Mesendoderm (in vitro differentiated cells): ENCODE measurements around the gene BRD7.

ENCODE experiments used
- DNase-seq: peaks from one replicate; pipeline ENCODE4 v3.0.0; 2013
- H2AK5ac ChIP-seq: 2 replicates; pipeline ENCODE4 v1.6.1; 2013; ENCODE audit warnings: low read length, inconsistent platforms
- H2BK120ac ChIP-seq: 2 replicates; pipeline ENCODE4 v1.6.1; 2013; ENCODE audit warnings: low read depth, mild to moderate bottlenecking, low read length, moderate library complexity, mixed read lengths
- H2BK15ac ChIP-seq: replicated peaks from 2 replicates; pipeline ENCODE4 v1.6.1; 2013; ENCODE audit warnings: low read depth, mild to moderate bottlenecking, moderate library complexity
- H2BK5ac ChIP-seq: 2 replicates; pipeline ENCODE4 v1.6.1; 2013; ENCODE audit warnings: low read length, inconsistent platforms
- H3K18ac ChIP-seq: 2 replicates; pipeline ENCODE4 v1.6.1; 2013; ENCODE audit warnings: mild to moderate bottlenecking, low read length, mixed read lengths
- H3K23ac ChIP-seq: one replicate; pipeline ENCODE4 v1.6.1; 2013; ENCODE audit warnings: low read length
- H3K27ac ChIP-seq: 2 replicates; pipeline ENCODE4 v1.5.1; 2013; ENCODE audit warnings: low read depth, mild to moderate bottlenecking, inconsistent platforms, low read length, moderate library complexity
- H3K27me3 ChIP-seq: 2 replicates; pipeline ENCODE4 v1.6.1; 2013; ENCODE audit warnings: low read length, control low read depth, mild to moderate bottlenecking, inconsistent platforms; ENCODE audit not compliant: insufficient read depth, poor library complexity
- H3K36me3 ChIP-seq: 2 replicates; pipeline ENCODE4 v1.6.1; 2013; ENCODE audit warnings: low read length, inconsistent platforms; ENCODE audit not compliant: control insufficient read depth, insufficient read depth
- H3K4ac ChIP-seq: one replicate; pipeline ENCODE4 v1.6.1; 2013; ENCODE audit warnings: low read depth, mild to moderate bottlenecking, low read length, moderate library complexity
- H3K4me1 ChIP-seq: 2 replicates; pipeline ENCODE4 v1.6.1; 2013; ENCODE audit warnings: low read depth, low read length, inconsistent platforms; ENCODE audit not compliant: control insufficient read depth
- H3K4me2 ChIP-seq: 2 replicates; pipeline ENCODE4 v1.6.1; 2013; ENCODE audit warnings: low read length
- H3K4me3 ChIP-seq: 2 replicates; pipeline ENCODE4 v1.5.1; 2013; ENCODE audit warnings: mild to moderate bottlenecking, low read length
- H3K56ac ChIP-seq: one replicate; pipeline ENCODE4 v1.6.1; 2013; ENCODE audit warnings: low read length
- H3K79me1 ChIP-seq: 2 replicates; pipeline ENCODE4 v1.6.1; 2013; ENCODE audit warnings: low read length, inconsistent platforms
- H3K79me2 ChIP-seq: 2 replicates; pipeline ENCODE4 v1.6.1; 2013; ENCODE audit warnings: mild to moderate bottlenecking, low read length; ENCODE audit not compliant: control insufficient read depth, insufficient read depth
- H3K9ac ChIP-seq: 2 replicates; pipeline ENCODE4 v1.6.1; 2013; ENCODE audit warnings: low read length, inconsistent platforms
- H4K5ac ChIP-seq: one replicate; pipeline ENCODE4 v1.6.1; 2013; ENCODE audit warnings: low read length
- H4K8ac ChIP-seq: one replicate; pipeline ENCODE4 v1.6.1; 2013; ENCODE audit warnings: low read depth, mild to moderate bottlenecking, control low read depth, low read length, moderate library complexity
- WGBS: extraction: QIAGEN DNeasy Blood & Tissue Kit; methylation state at CpG from one replicate; pipeline ENCODE4 v1.1.7; 2013; ENCODE audit warnings: low lambda C conversion rate, missing lambda C conversion rate; ENCODE audit not compliant: insufficient coverage; ENCODE audit errors: extremely low coverage; 5-methylcytosine and 5-hydroxymethylcytosine counted together

Gene BRD7

GRCh38 chr16:50399411-50399810 lies 30.6 kb upstream of the BRD7 start:
- H3K27me3 ChIP-seq, result no peaks in the 10 kb centered on the region
- no peak overlapping the region for H2BK15ac ChIP-seq
- no peak overlapping the region for H4K8ac ChIP-seq
- no peak overlapping the region for H3K4ac ChIP-seq
- H3K36me3 ChIP-seq, result no peaks in the 10 kb centered on the region
- H3K23ac ChIP-seq, result no peak overlapping the region
- H3K18ac ChIP-seq, result no peak overlapping the region
- H3K4me1 ChIP-seq, result no peaks in the 10 kb centered on the region
- H3K9ac ChIP-seq, result no peak overlapping the region
- H3K4me2 ChIP-seq, result no peak overlapping the region
- H4K5ac ChIP-seq, result no peak overlapping the region
- no peak overlapping the region for H3K56ac ChIP-seq
- no peak for DNase-seq
- H3K79me2 ChIP-seq, result no peaks in the 10 kb centered on the region
- no peak overlapping the region for H3K27ac ChIP-seq
- H3K4me3 ChIP-seq, result no peak overlapping the region
- H2AK5ac ChIP-seq, result no peak overlapping the region
- H2BK5ac ChIP-seq, result no peak overlapping the region
- H3K79me1 ChIP-seq, result no peaks in the 10 kb centered on the region
- WGBS, result no CpG with 5 or more reads among the region's 3 CpGs
- no peak overlapping the region for H2BK120ac ChIP-seq

- no CpG with 5 or more reads among the region's 5 CpGs for WGBS
- no peak overlapping the region for H3K9ac ChIP-seq
- H2BK15ac ChIP-seq, result no peak overlapping the region
These were observed 29.5 kb upstream of the BRD7 start for GRCh38 chr16:50398336-50398735.

GRCh38 chr16:50396761-50397535 lies 28.2 kb upstream of the BRD7 start:
- peak; percentile 84 for DNase-seq
- no peak overlapping the region for H3K18ac ChIP-seq
- no peaks in the 10 kb centered on the region for H3K4me1 ChIP-seq
- no peak overlapping the region for H3K56ac ChIP-seq
- no peaks in the 10 kb centered on the region for H3K36me3 ChIP-seq
- H3K4ac ChIP-seq, result no peak overlapping the region
- no peaks in the 10 kb centered on the region for H3K27me3 ChIP-seq
- H3K27ac ChIP-seq, result no peak overlapping the region
- no peak overlapping the region for H2AK5ac ChIP-seq
- H4K5ac ChIP-seq, result no peak overlapping the region
- no peak overlapping the region for H3K23ac ChIP-seq
- no peaks in the 10 kb centered on the region for H3K79me2 ChIP-seq
- no peak overlapping the region for H3K4me2 ChIP-seq
- WGBS, result no CpG with 5 or more reads among the region's 8 CpGs
- no peak overlapping the region for H4K8ac ChIP-seq
- no peak overlapping the region for H2BK120ac ChIP-seq
- H2BK5ac ChIP-seq, result no peak overlapping the region
- H3K4me3 ChIP-seq, result no peak overlapping the region
- no peaks in the 10 kb centered on the region for H3K79me1 ChIP-seq
- no peak overlapping the region for H2BK15ac ChIP-seq
- no peak overlapping the region for H3K9ac ChIP-seq

More at GRCh38 chr16:50398336-50398735, 29.5 kb upstream of the BRD7 start:
- no peaks in the 10 kb centered on the region for H3K27me3 ChIP-seq
- H3K79me2 ChIP-seq, result no peaks in the 10 kb centered on the region
- H2BK5ac ChIP-seq, result no peak overlapping the region
- H3K36me3 ChIP-seq, result no peaks in the 10 kb centered on the region
- H3K4ac ChIP-seq, result no peak overlapping the region
- H3K4me1 ChIP-seq, result no peaks in the 10 kb centered on the region
- no peak overlapping the region for H2BK120ac ChIP-seq
- H3K4me2 ChIP-seq, result no peak overlapping the region
- no peak overlapping the region for H3K27ac ChIP-seq
- H3K79me1 ChIP-seq, result no peaks in the 10 kb centered on the region
- no peak overlapping the region for H3K4me3 ChIP-seq
- no peak overlapping the region for H2AK5ac ChIP-seq
- no peak overlapping the region for H3K18ac ChIP-seq
- no peak overlapping the region for H4K8ac ChIP-seq
- no peak overlapping the region for H4K5ac ChIP-seq
- no peak for DNase-seq
- no peak overlapping the region for H3K56ac ChIP-seq
- no peak overlapping the region for H3K23ac ChIP-seq

- no peak overlapping the region for H3K4ac ChIP-seq
- H2BK15ac ChIP-seq, result no peak overlapping the region
- no peak overlapping the region for H2BK5ac ChIP-seq
- H3K56ac ChIP-seq, result no peak overlapping the region
- H3K9ac ChIP-seq, result no peak overlapping the region
- H3K79me2 ChIP-seq, result no peaks in the 10 kb centered on the region
- H3K27ac ChIP-seq, result no peak overlapping the region
- no peak overlapping the region for H3K4me2 ChIP-seq
- no peaks in the 10 kb centered on the region for H3K27me3 ChIP-seq
- H3K79me1 ChIP-seq, result no peaks in the 10 kb centered on the region
- no peak overlapping the region for H3K23ac ChIP-seq
- no CpG with 5 or more reads among the region's 10 CpGs for WGBS
- H3K18ac ChIP-seq, result no peak overlapping the region
- H3K4me1 ChIP-seq, result no peaks in the 10 kb centered on the region
- no peak overlapping the region for H2BK120ac ChIP-seq
- H3K36me3 ChIP-seq, result no peaks in the 10 kb centered on the region
- no peak for DNase-seq
- no peak overlapping the region for H2AK5ac ChIP-seq
- H4K5ac ChIP-seq, result no peak overlapping the region
- H3K4me3 ChIP-seq, result no peak overlapping the region
- H4K8ac ChIP-seq, result no peak overlapping the region
These were observed 27.2 kb upstream of the BRD7 start for GRCh38 chr16:50395763-50396710.

GRCh38 chr16:50393858-50394802 lies 25.3 kb upstream of the BRD7 start:
- Histone ChIP-seq H2BK5ac (no peak overlapping the region), H4K5ac (no peak overlapping the region), H3K4me1 (no peaks in the 10 kb centered on the region), H3K79me2 (no peaks in the 10 kb centered on the region), H4K8ac (no peak overlapping the region), H3K79me1 (no peaks in the 10 kb centered on the region), H3K4me3 (no peak overlapping the region), H2BK15ac (no peak overlapping the region), H2BK120ac (no peak overlapping the region), H3K9ac (no peak overlapping the region), H3K4me2 (no peak overlapping the region), H3K36me3 (no peaks in the 10 kb centered on the region), H3K23ac (no peak overlapping the region), H3K27me3 (no peaks in the 10 kb centered on the region), H2AK5ac (no peak overlapping the region), H3K56ac (no peak overlapping the region), H3K27ac (no peak overlapping the region), H3K4ac (no peak overlapping the region), H3K18ac (no peak overlapping the region)
- no peak for DNase-seq
- no CpG with 5 or more reads among the region's 6 CpGs for WGBS
